SW480 (cell line): ENCODE results near the gene UBXN4.
A peak's percentile ranks its signal among the peaks of the same experiment; 100 is the strongest.
"Not testable (repeated sequence)": the region's sequence is repeated elsewhere in the genome, so short reads cannot be mapped to it uniquely, and the experiment has no call there.

ENCODE experiments used
- DNase-seq: peaks from one replicate; pipeline ENCODE4 v3.0.0-alpha.2; 2016; ENCODE audit warnings: low spot score

Gene UBXN4

DNA sequence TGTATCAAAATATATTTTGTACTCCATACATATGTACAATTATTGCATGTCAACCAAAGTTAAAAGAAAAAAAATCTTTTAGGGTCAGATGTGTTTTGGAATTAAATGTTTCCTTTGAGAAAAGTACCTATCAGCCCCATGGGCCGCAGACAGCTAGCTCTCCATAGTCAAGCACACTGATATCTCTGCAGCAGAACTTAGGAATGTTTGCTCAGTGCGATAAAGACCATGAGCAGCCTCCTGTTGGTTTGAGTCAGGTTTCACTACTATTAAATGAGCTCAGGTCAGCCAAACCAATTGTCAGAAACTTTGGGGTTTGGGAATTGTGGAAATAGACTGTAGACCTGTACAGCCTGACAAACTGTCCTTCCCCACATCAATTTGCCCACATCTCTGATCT is 61.6 kb downstream of the UBXN4 start:
- DNase-seq, result no peak

DNA sequence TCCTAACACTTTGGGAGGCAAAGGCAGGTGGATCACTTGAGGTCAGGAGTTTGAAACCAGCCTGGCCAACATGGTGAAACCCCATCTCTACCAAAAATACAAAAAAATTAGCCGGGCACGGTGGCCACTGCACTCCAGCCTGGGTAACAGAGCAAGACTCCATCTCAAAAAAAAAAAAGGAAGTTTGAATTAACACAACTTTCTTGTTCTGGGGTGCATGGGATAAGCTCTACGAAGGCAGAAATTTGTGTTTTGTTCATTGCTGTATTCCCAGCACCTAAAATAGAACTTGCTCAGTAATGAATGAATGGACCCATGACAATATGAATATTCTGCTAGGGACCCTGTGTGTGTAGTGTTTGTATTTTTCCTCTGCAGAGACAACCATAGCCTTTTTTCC is 66.2 kb downstream of the UBXN4 start:
- DNase-seq, result not testable (repeated sequence)

DNA sequence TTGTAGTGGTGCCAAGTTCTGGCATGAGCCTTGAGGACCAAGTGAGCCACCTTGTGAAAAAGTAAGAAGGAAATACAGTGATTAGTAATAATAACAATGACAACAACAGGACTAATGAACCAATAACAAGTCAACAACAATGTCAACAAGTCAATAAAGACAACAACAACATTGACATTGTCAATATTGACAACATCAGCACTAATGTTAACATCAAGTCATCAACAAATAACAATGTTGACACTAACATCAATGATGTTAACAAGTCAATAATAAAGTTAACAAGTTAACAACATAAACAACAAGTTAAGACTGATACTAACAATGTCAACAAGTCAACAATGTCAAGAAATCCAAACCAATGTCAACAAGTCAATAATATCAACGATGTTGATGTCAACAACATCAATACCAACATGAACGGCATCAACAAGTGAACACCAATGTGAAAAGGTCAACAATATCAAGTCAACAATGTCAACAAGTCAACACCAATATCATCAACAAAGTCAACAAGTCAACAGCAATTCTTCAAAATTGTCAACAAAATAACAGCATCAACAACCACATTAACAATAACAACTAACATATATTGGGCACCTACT is 71.4 kb downstream of the UBXN4 start:
- no peak for DNase-seq

DNA sequence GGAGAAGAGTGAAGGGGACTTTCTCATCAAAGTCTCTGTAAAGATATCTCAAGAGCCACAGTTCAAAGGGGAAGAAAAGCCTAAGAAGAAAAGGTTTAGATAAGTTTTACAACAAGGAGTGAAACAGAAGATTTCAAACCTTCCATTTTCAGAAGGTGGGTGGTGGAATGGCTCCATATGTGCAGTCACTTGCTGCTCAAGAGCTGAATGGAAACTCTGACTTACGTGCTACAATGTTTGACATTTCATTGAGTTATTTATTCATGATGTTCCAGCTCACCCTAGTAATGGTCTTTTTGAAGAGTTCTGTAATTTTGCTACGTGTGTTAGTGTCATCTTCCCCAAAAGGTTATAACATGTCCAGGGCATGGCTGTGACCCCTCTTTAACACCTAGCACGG is 73.6 kb downstream of the UBXN4 start:
- no peak for DNase-seq

DNA sequence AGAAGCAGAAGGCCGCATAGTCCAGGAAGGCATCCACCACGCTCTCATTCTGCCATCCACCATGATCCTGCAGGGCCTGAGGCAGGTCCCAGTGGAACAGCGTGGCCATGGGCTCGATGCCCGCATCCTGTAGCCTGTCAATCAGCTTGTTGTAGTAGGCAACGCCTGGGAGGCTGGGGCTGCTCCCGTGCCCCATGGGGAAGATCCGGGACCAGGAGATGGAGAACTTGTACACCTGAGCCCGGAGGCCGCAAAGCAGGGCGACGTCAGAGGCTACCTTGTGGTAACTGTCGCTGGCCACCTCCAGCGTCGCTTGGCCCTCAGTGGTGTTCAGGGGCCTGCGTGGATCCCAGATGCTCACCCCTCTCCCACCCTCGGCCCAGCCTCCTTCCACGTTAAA is 75.8 kb downstream of the UBXN4 start:
- no peak for DNase-seq

DNA sequence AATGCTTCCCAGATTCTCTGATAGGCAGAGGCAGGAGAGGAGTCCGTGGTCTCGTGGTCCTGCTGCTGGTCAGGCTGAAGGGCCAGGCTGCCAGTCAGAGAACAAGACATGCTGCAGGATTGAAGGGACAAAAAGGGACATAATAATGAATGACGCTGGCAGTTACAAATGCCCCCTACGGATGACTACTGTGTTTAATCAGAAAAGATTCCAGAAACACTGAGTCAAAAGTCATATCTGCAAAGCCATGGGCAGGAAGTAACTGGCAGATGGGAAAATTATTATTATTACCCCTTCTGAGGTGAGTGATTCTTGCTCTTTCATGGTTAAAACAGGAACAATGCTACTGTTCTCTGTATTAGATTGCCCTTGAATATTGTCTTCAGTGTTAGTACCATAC is 76.3 kb downstream of the UBXN4 start:
- no peak for DNase-seq

DNA sequence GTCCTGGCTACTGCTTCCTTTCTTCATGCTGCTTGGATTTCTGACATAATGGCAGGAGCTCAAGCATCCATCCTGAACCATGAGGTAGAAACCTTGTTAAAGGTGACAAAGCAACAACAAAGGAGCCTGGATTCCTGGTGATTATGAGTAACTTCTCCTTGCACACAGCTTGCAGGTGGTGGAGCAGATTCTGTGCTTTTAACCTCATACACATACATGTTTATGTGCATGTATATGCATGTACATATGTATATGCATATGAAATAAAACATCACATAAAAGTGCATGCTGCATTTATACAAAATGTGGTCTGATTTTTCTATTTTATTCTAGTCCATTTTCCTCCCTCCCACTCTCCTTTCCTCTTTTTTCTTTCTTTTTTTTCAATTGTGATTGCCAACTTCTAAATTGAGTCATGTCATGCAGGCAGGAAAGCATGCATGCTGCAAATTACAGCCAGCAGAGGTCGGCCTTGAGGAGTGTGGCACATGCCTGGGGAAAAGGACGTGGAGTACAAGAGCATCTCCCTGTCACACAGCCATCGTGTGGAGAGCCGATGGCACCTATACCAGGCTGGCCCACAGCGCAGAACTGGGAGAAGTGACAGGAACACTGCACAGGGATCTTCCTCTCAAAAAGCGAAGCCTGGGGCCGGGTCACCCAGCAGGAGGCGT is 77.4 kb downstream of the UBXN4 start:
- DNase-seq, result peak; percentile 33

DNA sequence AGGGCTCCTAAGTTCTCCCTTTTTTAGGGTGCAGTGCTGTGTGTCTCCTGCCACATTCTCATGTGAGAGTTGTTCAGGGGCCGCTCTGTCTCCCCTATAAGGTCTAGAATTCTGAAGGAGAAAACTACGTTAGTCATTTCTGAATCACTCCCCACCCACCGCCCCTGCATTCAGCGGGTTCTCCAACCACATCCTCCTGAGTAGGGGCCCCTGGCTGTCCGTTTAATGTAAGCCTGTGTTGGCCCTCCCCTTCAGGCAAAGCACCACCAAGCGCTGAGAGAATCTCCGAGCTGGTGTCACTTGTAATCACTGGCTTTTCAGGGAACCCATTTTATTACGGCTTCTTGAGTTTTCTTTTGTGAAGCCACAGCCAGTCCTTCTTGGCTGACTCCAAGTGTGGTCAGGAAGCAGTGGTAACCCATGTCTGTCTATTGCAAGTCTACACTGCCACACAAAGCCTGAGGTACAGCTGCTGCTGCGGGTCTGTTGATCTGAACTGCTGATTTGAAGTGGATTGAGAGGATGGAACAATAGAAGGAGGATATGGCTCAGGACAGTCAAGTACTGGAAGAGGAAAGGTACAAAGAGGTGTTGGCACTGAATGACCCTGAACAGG is 78.5 kb downstream of the UBXN4 start:
- no peak for DNase-seq

DNA sequence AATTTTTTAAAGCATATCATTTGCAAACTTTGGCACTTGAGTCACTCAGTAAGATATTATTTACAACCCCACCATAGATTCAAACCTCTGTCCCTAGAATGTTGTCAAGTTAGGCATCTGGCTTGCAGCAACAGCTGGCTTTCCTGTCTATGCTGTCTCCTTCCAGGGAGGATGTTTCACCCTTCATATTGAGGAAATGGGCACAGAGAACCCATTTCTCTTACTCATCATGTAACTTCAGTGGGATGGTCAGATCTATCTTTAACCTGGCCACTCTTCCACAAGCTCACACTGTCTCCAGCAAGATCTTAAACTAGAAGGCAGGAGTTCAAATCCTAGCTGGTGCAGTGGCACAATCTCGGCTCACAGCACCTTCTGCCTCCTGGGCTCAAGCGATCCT is 79.5 kb downstream of the UBXN4 start:
- DNase-seq, result no peak

DNA sequence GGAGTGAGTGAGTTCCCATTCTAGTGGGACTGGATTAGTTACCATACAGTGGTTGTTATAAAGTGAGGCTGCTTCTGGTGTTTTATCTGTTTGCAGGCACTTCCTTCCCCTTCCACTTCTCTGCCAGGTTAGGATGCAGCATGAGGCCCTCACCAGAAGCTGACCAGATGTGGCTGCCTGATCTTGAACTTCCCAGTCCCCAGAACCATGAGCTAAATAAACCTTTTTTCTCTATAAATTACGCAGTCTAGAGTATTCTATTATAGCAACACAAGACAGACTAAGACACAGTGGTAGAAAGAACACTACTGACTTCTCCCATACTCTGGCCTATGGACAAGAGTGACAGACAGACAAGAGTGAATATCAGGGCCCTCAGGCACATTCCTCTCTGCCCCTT is 81.2 kb downstream of the UBXN4 start:
- DNase-seq, result no peak

DNA sequence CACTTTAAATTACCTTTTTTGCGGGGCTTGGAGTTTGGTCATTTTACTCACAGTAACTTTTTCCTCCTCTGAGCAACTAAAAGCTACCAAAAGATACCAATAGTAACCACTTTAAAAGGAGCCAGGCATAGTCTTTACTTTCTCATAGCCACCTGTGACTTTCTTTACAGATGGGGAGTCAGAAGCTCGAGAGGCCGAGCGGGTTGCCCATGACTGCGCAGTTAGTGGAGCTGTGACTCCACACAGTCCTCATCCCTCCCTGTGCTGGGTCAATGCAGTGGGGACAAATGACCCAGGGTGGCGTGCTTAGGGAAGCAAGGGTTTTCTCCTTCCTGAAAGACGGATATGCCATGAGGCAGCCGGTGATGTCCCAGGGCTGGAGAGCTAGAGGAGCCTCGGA is 83.5 kb downstream of the UBXN4 start:
- DNase-seq, result no peak

DNA sequence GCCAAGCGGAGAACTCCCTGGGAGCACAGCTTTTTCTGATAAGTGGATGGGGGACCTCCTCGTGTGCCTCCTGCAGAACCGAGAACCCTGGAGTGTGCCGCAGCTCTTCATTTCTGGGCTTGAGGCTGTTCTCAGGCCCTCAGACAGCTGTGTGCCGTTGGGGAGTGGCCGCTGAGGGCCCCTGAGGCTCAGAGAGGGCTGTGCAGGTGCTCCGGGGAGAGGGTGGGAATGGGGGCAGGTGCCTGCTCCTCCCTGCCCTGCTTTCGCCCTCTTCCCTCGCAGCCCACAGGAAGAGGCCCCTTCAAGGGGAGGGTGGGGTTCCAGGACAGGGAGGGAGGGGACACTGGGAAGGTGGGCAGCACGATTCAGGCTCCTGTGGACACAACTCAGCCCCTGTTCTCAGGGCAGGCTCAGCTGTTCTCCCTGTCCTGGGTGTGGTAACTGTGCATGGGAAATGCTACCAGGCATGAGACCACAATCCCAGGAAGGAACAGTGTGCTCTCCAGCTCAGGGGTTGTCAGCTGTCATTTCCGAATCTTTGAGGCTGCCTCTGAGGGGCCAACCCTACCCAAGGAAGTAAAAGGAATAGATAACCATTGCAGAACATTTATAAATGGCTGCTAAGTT is 84.0 kb downstream of the UBXN4 start:
- no peak for DNase-seq

DNA sequence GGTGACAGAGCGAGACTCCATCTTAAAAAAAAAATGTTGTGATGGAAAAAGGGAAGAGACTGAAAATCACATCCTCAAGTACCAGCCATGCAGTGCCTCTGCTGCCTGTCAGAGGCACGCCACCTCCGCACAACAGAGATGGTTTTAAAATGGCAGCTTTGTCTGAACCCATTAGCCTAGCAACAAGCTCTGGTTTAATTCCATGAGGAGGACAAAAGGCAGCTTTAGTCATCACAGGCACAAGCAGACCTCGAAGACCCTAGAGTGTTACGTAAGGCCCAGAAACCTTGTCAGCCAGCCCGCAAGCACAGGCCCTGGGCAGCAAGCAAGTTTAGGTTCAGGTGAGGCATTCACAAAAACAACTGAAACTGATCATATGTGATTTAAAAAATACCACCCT is 84.9 kb downstream of the UBXN4 start:
- DNase-seq, result no peak

DNA sequence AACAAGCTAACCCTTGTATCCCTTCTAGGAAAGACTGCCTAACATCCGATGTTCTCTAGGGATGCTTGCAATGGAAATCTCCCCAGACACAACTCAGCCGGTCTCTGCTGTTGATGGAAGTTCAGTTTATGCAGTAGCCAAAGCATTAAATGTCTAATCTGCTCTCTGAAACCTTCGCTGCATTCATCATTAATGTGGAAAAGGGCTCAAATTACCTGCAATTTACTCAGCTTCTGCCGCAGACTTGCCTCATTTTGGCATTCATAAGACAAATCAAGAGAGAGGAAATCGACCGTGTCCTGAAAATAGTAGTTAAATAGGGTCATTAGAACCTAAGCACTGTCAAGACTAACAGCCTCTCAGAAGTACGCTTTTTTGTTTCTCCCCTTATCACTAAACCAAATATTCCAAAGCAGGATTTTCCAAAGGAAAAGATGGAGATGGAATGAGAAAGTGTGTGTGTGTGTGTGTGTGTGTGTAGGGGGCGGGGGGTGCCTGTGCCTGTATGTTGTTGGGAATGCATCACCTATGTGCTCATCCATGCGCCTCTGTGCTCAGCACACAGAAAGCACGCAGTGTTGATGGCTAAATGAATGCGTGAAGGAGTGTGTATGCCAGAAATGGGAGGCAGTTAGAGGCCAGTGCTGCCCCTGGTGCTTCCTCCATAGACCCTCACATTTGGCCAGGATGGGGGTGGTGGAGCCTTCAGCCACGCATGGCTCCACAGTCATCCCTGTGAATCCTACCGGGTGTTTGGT is 87.9 kb downstream of the UBXN4 start:
- no peak for DNase-seq

DNA sequence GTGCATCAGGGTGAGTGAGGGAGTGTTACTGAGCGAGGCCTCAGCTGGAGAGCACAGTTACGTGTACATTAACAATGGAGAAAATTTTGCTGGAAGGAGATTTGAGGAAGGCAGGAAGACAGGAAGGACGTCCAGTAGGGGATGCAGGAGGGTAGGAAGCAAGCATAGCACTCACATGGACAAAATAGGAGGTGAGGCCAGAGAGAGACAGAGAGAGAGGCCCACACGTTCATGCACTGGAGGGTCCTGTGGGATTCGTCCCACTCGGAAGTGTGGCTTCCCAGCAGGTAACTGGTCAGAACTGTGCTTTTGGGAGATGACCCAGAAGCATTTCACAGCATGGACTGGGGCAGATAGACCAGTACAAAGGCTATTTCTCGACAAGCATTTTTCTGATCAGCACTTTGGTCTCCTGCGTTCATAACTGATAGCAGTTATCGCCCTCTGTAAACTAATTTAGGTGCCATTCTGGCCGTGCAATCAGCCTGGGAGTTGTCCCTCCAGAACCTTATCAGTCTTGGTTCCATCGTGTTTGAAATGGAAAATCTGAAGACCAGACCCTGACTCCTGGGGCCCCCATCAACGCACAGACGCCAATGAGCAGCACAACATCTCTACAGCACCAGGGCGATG is 89.6 kb downstream of the UBXN4 start:
- DNase-seq, result no peak

DNA sequence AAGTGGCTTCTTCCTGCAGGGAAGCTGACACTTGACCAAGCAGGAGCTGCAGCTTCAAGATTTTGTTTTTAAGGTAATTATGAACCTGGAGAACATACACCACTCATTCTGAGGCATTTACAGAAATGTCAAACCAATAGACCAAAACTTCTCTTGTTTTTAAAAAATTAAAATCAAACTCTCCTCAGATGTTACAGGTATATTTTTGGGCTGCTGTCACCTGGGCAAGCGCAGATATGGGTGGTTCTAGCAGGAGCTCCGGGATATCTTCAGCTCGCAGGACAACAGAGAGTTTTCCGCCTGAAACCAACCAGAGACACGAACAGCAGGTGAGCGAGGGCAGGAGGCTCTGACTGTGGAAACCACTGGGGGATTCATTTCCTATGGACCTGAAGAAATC is 91.2 kb downstream of the UBXN4 start:
- no peak for DNase-seq
